SK-MEL-5 (cell line): Measurements from ENCODE around the gene EDRF1. TPM values are rescaled to one million over a fixed set of nuclear protein-coding genes. Genes with fewer than 3 reads are reported as not detected.
A peak's percentile ranks its signal among the peaks of the same experiment; 100 is the strongest.
"Not testable (repeated sequence)": the region's sequence is repeated elsewhere in the genome, so short reads cannot be mapped to it uniquely, and the experiment has no call there.

Experiments
- DNase-seq: peaks from one replicate; pipeline ENCODE4 v3.0.0-alpha.2; 2016; ENCODE audit warnings: low read depth, low spot score
- in situ Hi-C: cut with HindIII; loops from 2 replicates; pipeline ENCODE4 v1.10.0; 2016; ENCODE audit warnings: low sequenced_read_pairs, high pct_unique_total_duplicates, low pct_unique_long_range_greater_than_20kb
- total RNA-seq: library from RNA; depleted of rRNA; stranded (reverse); fragments of >200 nt; shearing (Covaris generic); gene quantifications from 2 replicates; pipeline ENCODE4 v1.2.3, GENCODE V29; 2014

Gene EDRF1
- total RNA-seq, 1 experiment from 2014 or later: 16.5 TPM

DNA sequence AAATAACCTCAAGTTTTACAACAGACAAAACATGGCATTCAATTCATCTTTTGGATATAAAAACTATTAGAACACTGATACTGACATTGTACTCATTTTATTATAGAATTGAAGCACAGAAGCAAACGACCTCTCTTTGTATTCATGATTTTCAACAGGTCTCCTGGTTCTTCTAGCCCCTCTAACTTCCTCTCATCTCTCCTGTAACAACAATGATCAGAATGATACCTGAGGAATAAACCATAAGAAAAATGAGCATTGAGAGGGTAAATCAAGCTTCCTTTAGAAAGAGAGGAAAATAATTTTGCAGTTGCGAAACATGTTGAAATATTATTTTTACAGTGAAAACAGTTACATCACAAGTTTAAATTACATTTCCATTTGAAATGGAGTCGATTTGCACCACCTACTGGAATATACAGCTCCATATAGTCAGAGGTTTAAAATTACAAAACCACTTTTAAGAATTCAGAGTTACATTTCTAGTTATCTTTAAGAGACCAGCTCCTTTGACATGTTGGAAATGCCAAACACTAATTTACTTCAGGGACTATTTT is 19.1 kb upstream of the EDRF1 start:
- DNase-seq: peak; percentile 11
- in situ Hi-C loops: no loop called here

DNA sequence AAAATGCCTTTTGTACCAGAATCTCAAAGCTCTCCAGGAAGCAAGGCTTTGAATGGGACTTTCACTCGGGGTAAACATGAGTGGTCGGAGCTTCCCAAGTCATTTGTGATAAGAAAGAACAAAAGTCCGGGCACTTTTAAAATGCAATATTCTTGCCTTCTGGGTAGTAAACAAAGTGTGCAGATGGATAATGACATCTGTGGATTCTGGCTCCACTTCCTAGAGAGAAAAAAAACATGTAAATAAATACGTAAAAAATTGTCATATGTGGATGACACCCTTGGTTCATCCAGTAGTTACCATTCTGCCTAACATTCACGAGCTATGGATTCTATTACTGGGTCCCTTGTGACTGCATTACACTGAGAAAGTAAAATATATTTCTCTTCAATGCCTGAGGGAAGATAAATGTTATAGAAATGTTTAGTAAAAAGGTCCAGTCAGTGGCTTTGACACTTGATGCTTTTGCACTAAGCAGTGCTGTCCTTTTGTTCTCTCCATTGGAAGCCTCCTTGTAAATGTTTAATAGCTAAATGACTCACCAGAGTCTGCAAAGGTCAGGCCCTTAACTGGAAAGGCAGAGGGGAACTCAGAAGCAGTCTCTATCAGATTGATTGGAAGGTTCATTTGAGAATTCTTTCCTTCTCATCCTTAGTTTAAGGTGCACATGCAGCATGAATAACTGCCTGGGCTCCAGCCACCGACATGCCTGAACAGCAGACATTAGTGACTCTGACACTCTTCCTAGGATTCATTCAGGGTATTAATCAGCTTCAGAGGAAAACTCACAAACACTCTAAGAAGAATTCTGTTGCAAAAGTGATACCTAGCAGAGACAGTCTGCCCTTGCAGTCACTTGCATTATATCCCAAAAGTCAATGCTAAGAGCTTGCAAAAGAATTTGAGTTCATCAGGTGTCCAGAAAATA is 11.7 kb upstream of the EDRF1 start:
- DNase-seq: peak; percentile 64
- in situ Hi-C loops: no loop called here

DNA sequence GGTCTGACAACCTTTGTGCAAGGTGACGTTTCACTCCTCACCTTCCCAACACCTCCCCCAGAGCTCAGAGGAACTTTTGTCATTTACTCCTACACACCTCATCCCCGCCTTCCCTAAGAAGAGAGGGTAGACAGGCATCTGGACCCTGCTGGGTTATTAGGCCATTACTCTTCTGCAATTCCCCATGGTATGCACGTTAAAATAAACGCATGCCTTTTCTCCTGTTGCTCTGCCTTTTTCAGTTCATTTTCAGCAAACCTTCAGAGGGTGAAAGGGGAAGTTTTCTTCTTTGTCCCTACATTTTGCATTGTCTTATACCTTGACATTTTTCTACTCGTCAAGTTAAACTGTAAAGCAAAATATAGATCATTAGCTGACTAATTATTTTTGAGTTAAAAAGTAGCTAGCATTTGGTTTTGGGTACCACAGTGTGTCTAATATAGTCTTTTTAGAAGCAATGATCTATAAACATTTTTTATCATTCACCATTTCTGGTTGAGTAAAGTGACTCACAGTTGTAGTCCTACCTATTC is 10.5 kb upstream of the EDRF1 start:
- in situ Hi-C loops: no loop called here
- no peak for DNase-seq

DNA sequence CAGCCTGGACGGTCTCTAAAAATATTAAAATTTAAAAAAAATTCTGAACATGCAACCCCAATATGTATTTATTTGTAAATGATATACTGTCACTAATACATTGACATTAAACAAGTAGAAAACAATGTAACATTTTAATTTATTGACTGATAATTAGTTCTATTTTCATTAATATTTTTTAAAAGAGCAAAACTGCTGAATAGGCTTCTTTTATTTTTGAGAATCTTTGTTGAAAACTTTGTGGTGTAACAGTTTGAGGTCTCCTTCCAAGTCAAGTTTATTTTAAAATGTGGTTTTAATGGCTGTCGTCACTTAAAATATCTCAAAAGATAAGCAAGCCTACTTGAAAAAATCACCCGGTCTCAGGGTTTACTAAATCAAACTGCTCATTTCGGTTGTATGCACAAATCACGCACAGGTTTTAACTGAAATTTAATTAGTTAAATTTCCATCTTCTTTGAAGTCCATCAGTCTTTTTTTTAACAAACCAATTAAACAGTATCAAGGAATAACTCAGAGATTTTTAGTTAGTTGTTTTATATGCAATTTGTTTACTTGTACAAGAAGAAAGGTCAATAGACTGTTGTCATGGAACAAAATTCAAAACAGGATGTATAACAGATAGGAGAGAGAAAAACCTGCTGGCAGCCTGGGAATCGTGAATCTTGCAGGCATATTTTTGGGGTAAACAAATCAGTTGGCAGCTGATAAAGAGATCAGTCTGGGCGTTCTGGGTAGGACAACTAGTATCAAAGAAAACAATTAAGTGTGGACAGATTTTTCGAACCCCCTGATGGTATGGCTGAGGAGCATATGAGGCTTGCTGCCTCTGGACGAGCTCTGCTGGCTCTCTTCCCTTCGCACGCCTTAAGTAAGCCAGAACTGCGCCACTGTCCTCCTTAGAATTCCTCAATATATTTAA is 9.7 kb upstream of the EDRF1 start:
- DNase-seq: no peak
- in situ Hi-C loops: no loop called here

DNA sequence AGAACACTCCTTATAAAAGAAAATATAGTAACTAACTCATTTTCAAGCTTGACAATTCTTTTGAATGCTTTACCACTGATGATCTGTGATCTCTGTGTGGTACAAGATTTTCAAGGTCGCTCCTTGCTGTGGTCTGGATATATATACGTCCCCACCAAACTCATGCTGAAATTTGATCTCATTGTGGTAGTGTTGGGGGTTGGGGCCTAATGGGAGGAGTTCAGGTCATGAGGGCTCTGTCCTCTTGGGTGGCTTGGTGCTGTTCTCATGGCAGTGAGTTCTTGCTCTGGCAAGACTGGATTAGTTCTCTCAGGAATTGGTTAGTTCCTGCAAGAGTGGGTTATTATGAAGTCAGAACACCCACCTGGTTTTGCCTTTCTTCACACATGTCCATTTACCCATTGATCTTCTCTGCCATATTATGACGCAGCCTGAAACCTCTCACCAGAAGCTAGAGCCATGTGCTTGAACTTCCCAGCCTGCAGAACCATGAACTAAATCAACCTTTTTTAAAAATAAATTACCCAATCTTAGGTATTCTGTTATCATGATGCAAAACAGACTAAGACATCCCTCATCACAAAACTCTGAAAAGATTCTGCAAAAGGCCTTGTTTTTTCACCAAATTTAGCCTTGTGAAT is 8.3 kb upstream of the EDRF1 start:
- DNase-seq: no peak
- in situ Hi-C loops: no loop called here

DNA sequence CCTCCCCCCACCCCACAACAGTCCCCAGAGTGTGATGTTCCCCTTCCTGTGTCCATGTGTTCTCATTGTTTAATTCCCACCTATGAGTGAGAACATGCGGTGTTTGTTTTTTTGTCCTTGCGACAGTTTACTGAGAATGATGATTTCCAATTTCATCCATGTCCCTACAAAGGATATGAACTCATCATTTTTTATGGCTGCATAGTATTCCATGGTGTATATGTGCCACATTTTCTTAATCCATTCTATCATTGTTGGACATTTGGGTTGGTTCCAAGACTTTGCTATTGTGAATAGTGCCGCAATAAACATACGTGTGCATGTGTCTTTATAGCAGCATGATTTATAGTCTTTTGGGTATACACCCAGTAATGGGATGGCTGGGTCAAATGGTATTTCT is 4.8 kb upstream of the EDRF1 start:
- in situ Hi-C loops, DNase-seq: not testable (repeated sequence)

DNA sequence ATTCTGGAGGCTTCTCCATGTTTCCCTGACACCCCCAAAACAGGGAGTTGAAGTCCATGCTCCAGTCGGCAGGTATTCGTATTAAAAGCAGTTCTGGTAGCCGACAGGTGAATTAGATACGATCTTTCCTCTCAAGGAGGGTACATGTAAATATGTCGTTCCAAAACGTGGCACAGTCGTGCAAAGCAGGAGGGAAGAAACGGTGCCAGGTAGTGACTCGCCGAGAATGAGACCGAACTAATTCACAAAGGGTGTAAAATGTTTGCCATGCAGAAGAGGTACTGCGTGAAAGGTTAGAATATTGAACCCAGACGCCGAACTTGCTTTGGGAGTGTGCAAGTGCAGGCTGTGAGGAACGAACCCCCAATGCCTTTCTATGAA is 483 bp downstream of the EDRF1 start:
- no peak for DNase-seq
- in situ Hi-C loops: no loop called here

DNA sequence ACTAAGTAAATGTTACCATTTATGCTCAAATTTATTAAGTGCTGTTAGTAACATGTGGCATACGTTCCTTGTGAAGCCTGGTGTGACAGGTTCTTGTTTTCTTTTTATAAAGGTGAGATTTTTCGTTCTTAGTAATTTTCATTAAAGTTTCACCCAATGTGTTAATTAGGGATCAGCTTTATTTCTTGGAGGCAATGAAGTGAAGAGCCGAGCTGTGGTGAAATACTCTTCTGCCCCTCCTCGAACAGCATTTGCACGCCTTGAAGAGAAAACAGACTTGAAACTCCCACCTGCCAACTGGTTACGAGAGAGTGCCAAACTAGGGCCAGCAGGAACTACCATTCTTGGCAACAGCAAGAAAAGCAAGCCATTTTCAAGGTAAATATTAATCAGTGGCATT is 1.5 kb downstream of the EDRF1 start:
- in situ Hi-C loops: no loop called here

DNA sequence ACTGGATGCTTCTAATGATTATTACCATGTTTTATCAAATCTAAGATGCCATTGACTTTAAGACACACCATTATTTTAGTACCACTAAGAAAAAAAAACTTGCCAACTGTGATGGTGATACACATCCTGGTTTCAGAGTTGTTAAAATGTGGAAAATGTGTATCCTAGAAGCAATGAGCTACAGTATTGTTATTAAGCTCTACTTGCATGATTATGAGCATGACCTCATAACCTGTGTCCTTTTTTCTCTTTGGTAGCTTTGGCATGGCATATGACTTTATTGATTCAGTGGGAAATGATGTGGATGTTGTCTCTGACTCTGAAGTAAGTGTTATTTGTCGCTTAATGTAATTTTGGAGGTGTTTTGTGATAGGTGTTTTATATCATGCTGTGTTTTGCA is 3.3 kb downstream of the EDRF1 start:
- DNase-seq: no peak
- in situ Hi-C loops: no loop called here

More for the DNA sequence above, 1.5 kb downstream of the EDRF1 start:
- DNase-seq: no peak

DNA sequence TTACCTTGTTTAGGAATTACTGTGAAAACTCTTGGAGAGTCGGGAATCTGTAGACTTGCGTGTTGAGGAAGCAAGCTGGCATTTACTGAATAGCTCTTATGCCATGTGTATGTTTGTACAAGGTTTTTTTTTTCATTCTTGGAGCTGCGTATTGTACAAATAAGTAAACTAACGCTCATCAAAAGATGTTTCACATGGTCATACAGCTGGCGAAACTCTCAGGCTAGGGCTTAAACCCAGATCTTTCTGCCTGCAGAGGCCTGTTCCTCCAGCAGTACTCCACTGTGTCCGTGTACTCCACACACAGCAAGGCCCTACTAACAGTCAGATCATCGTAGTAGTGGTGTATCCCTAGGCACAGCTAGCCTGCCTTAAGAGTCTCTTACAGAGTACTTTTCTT is 7.4 kb downstream of the EDRF1 start:
- in situ Hi-C loops: no loop called here
- no peak for DNase-seq

DNA sequence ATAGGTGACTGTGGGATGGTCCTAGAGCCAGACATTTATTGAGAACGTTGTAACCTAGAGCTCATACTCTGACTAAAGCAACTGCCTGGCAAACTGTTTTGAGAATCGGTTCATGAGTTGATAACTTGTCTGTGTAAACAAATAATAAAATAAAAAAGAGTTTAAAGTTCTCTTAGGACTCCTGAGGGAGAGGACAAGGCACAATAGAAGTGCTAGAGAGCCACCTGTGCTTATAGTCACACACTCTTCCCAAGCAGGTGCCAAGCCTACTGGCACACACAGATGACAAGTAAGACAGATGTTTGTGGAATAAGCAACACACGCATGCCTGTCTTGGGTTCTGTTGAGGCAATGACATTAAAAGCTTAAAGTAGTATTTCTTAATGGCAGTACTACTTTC is 7.9 kb downstream of the EDRF1 start:
- DNase-seq: no peak
- in situ Hi-C loops: no loop called here

DNA sequence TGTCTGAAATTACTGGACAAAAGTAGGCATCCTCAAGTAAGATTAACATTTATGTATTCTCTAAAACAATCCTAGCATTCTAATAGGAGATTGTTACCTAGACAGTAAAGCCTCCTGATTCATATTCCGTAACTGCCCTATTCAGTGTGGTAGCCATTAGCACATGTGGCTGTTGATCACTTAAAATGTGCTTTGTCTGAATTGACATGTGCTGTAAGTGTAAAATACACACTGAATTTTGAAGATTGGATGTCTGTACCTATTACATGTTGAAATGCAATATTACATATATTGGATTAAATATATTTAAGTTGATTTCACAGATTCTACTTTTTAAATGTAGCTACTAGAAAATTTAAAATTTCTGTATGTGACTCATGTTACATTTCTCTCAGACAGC is 14.6 kb downstream of the EDRF1 start:
- in situ Hi-C loops: no loop called here
- DNase-seq: no peak

DNA sequence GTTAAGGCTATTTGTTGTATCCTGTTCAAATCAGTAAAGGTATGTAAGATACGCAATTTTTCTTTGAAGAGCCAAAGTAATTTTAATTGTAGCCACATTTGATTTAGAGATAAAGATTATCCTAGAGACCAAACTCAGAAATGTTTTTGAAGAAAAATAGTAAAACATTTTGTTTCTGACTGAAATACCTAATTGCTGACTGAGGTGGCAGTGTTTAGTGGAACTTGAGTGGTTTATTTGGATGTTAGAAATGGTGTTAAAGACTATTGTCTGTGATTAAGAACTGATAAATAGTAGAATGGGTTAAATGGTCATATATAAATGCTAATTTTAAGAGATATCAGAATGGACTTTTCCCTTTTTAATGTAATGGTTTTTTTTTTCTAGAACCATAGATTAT is 15.3 kb downstream of the EDRF1 start:
- DNase-seq: no peak
- in situ Hi-C loops: no loop called here

DNA sequence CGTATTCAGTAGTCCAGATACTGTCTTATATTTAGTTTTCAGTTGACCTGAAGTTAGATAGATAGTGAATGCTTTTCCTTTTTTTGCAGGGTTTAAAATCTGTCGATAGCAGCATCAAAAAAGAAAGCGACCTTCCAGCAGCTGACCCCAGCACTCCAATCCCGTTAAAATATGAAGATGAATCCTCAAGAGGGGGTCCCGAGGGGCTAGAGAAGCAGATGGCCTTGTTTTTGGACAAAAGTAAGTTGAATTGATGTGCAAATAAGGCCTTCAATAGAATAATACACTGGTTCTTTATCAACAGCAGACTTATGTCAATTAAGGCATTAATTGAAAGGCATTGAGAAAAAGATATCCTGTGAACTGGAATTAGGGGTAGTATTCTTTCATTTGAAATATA is 18.7 kb downstream of the EDRF1 start:
- in situ Hi-C loops: no loop called here

DNA sequence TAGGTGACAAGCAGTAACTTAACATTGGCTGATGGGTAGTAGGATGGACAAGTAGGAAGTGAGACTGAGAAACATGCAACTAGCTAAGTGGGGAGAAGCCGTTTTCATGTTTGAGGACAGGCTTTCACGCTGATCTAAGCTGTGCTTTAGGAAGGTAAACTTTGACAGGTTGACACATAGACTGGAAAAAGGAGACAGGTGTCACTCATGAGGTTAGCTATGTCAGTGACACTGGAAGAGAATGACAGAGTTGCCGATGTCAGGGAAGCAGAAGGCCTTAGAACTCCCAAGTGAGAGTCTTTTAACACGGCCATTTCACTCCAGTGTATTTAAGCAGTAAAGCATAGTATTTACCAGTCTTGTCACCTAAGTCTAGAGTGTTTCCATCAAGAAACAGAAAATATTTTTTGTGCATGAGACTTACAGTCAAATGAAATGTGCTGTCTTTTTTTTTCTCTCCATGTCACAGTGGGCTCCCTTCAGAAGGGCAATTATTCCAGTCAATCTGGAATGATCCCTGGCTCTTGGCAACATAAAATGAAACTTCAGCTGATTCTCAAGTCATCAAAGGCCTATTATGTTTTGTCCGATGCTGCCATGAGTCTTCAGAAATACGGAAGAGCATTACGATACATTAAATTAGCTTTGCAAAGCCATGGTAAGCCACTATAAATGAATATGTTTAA is 20.6 kb downstream of the EDRF1 start:
- no peak for DNase-seq
- in situ Hi-C loops: no loop called here

More for the DNA sequence above, 18.7 kb downstream of the EDRF1 start:
- no peak for DNase-seq

DNA sequence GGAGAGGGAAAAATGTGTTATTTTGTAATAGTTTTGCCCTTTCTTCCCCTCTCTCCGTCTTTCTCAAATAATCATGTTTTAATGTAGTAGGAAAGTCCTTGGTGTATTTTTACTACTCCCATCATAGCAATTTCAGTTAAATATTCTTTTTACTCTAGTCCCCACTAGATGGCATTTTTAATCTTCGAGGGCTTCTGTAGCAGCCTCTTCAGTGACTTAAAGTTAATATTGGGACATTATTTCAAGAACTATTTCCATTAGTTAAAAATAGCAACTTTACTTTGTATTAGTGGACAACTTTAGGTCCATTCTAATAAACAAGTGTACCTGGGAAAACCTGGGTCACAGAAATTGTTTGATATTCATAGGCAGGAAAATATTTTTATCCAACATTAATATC is 23.0 kb downstream of the EDRF1 start:
- in situ Hi-C loops: no loop called here
- DNase-seq: peak; percentile 3

DNA sequence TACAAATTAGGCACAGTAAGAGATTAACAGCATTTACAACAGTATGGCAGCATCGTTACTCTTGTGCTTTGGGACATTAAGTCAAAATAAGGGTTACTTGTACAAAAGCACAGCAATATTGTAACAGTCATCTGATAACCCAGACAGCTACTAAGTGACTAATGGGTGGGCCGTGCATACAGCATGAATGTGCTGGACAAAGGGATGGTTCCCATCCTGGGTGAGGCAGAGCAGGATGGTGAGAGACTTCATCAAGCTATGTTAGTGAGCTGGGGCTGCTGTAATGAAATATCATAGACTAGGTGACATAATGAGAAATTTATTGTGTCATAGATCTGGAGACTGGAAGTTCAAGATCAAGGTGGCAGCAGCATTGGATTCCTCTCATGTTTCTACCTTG is 25.4 kb downstream of the EDRF1 start:
- in situ Hi-C loops: no loop called here

More for the DNA sequence above, 25.4 kb downstream of the EDRF1 start:
- DNase-seq: no peak
